BJ (cell line): ENCODE results near the gene SLC25A11. TPM values are rescaled to one million over a fixed set of nuclear protein-coding genes. Genes with fewer than 3 reads are reported as not detected.

Source experiments
- CTCF ChIA-PET: fragments of 350-600 bp; formaldehyde crosslinking; extraction: SDS; loops from one replicate; lab custom pipeline; 2021; ENCODE audit warnings: antibody characterized with exemption, inconsistent platforms; lab: Yijun Ruan, JAX
- POLR2A ChIA-PET: fragments of 300-600 bp; sonication (Branson Sonifier 250); formaldehyde crosslinking; extraction: SDS; loops from one replicate; lab custom pipeline; 2021; ENCODE audit warnings: antibody characterized with exemption; lab: Charles Lee
- DNase-seq: peaks from one replicate; pipeline ENCODE4 v3.0.0-alpha.2; 2011; ENCODE audit warnings: low read depth
- H3K27me3 ChIP-seq: 2 replicates; pipeline ENCODE4 v1.6.0; 2011; ENCODE audit warnings: low read length; ENCODE audit not compliant: control insufficient read depth, insufficient read depth
- H3K36me3 ChIP-seq: 2 replicates; pipeline ENCODE4 v1.5.1; 2011; ENCODE audit warnings: low read length; ENCODE audit not compliant: control insufficient read depth, insufficient read depth
- H3K4me3 ChIP-seq: 2 replicates; pipeline ENCODE4 v1.5.1; 2011; ENCODE audit warnings: low read depth, mild to moderate bottlenecking, control low read depth, low read length
- CTCF ChIP-seq: IDR thresholded peaks from 2 replicates; pipeline ENCODE4 v1.5.1; 2011; ENCODE audit warnings: low read depth, mild to moderate bottlenecking, control low read depth, inconsistent platforms, low read length, moderate library complexity; ENCODE audit not compliant: insufficient read depth
- polyA plus RNA-seq: library from polyadenylated mRNA; depleted of rRNA; stranded (reverse); fragments of >200 nt; gene quantifications from 2 replicates; pipeline ENCODE4 v1.2.3, GENCODE V29; 2011

SLC25A11 gene
- polyA plus RNA-seq, 1 experiment, result 70.7 TPM

DNA sequence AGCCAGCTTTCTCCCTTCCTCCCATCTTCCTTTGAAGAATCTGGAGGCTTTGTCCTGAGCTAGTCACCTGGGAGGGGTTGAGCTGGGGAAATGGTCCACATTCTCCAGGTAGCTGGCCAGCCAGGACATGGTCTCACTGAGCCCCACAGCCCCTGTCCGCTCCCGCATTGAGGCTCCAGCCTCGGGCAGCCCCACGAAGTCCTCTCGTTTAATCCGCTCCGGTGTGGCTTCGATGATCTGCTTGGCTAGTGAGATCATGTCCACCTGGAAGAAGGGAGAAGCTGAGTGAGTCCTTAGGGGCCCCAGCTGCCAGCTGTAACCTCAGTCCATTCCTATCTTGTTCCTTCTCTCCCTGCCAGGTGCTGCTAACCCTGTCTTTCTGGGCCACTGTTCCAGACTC, 30.4 kb upstream of the SLC25A11 start:
- POLR2A ChIA-PET, result interaction anchor here (0.6 kb wide), 1 partner anchor 630 kb away, joined by 4 read pairs; no protein-coding TSS in a partner anchor
- no peaks in the 10 kb centered on the region for H3K27me3 ChIP-seq
- CTCF ChIA-PET, result interaction anchor here (0.9 to 4.6 kb wide), 6 partner anchors 8 to 61 kb away, joined by 3 to 40 read pairs (median 4); partner anchors contain the start of gene CAMTA2
- H3K4me3 ChIP-seq, result no peak overlapping the region
- DNase-seq, result no peak
- TF ChIP-seq CTCF, result no peak
- peaks cover 16% of the 10 kb centered on the region for H3K36me3 ChIP-seq

GRCh38 chr17:4969551-4970173, 29.8 kb upstream of the SLC25A11 start:
- no peak for TF ChIP-seq CTCF
- POLR2A ChIA-PET, result no interaction called here
- no peak for DNase-seq
- no peaks in the 10 kb centered on the region for H3K27me3 ChIP-seq
- peak overlapping the region; percentile 56 for H3K4me3 ChIP-seq
- H3K36me3 ChIP-seq, result peaks cover 16% of the 10 kb centered on the region
- CTCF ChIA-PET, result interaction anchor here (0.8 to 4.6 kb wide), 6 partner anchors 11 to 92 kb away, joined by 3 to 40 read pairs (median 5); partner anchors contain the start of genes CAMTA2 and INCA1

DNA sequence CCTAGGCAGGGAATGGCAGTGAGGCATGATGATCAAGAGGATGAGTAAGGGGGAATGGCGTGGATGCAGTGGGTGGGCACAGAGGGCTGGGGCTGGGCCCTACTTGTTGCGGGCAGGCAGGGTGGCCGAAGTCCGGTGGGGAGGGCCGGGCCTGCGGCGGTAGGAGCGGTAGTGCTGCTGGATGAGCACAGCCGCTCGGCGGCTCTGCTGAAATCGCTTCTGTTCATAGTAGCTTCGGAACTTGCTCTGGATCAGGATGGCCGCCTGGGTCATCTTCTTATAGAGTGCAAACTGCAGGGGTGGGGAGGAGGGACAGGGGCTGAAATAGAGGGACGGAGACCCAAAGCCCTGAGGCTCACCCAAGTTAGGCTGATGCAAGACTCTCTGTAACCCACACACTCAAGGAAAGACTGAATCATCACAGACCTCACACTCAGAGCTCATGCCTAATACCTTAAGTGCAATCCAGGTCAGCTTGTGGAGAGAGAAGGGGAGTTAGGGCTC, 29.3 kb upstream of the SLC25A11 start:
- Histone ChIP-seq H3K4me3 (peak overlapping the region; percentile 56), H3K36me3 (peaks cover 15% of the 10 kb centered on the region), H3K27me3 (no peaks in the 10 kb centered on the region)
- ChIA-PET POLR2A (interaction anchor here (0.5 kb wide), 1 partner anchor 20 kb away, joined by 3 read pairs; no protein-coding TSS in a partner anchor), CTCF (interaction anchor here (0.8 to 4.6 kb wide), 5 partner anchors 11 to 93 kb away, joined by 3 to 40 read pairs (median 6); partner anchors contain the start of genes CAMTA2 and INCA1)
- peak; percentile 83 for DNase-seq
- TF ChIP-seq CTCF, result no peak

DNA sequence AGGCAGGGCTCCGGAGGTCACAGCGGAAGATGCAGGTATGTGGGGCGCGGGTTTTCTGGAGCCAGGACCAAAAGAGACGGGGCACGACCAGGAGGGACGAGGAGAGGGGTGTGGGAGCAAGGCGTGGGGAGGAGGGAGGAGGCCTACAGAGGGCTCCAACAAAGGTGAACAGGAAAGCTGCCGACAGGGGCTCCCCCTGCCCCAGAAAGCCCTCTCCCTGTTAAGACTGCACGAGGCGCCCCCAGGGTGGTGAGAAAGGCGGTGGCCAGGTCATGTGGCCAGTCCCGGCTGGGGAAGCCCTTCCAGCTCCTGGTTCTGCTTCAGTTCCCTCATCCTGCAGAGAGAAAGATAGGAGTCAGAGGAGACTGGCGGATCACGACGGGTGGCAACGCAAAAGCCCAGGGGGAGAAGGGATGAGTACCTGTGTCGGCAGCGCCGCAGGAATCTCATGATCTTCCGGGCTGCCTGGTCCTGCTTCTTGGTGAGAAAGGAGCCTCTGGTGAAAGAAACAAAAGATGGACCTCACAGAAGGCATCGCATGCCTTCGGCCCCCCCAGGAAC, 28.7 kb upstream of the SLC25A11 start:
- no peak for DNase-seq
- peaks cover 15% of the 10 kb centered on the region for H3K36me3 ChIP-seq
- POLR2A ChIA-PET, result interaction anchor here (0.5 kb wide), 1 partner anchor 21 kb away, joined by 3 read pairs; no protein-coding TSS in a partner anchor
- no peak for TF ChIP-seq CTCF
- CTCF ChIA-PET, result interaction anchor here (0.7 to 4.6 kb wide), 6 partner anchors 12 to 93 kb away, joined by 3 to 40 read pairs (median 5); partner anchors contain the start of genes CAMTA2 and INCA1
- no peaks in the 10 kb centered on the region for H3K27me3 ChIP-seq
- H3K4me3 ChIP-seq, result peak overlapping the region; percentile 56
